Regular cardiac myocyte (primary cell): ENCODE data around the gene TMA7. TPM values are rescaled to one million over a fixed set of nuclear protein-coding genes. Genes with fewer than 3 reads are reported as not detected.

Source experiments
- total RNA-seq: library from RNA; depleted of rRNA; stranded (reverse); fragments of >200 nt; gene quantifications from 2 replicates; pipeline ENCODE4 v1.2.3, GENCODE V29; 2014

Gene TMA7
- 244 and 387 TPM in 2 replicates for total RNA-seq

GRCh38 chr3:48439820-48440589 lies at the start of gene TMA7, which contains the start of gene CCDC51:
Gene TMA7, plus strand, starts transcription at chr3:48440257. Its CDS starts 40 bp downstream, at chr3:48440297.
Gene CCDC51, minus strand, starts transcription at chr3:48440119. Its CDS starts 4,991 bp downstream, at chr3:48435128.

GRCh38 chr3:48429960-48430707 lies 9.9 kb upstream of the TMA7 start, which contains the start of gene PLXNB1:
Gene PLXNB1, minus strand, starts transcription at chr3:48430086. Its CDS starts 5,475 bp downstream, at chr3:48424611.

GRCh38 chr3:48446425-48447193 lies 6.6 kb downstream of the TMA7 start, which contains the start of gene ATRIP:
Gene ATRIP, plus strand, starts transcription at chr3:48446737. Its CDS starts 109 bp downstream, at chr3:48446846.

Other genes with a start within 250 kb of the TMA7 start
- gene CAMP, start 216.8 kb upstream of the TMA7 start, total RNA-seq, result not detected in 2 replicates
- 2.3 and 5.1 TPM in 2 replicates for gene ZNF589, start 199.2 kb upstream of the TMA7 start, total RNA-seq
- gene NME6, start 138.9 kb upstream of the TMA7 start, total RNA-seq, result 17.2 and 27.2 TPM in 2 replicates
- not detected in 2 replicates for gene SPINK8, start 106.6 kb upstream of the TMA7 start, total RNA-seq
- 0.28 TPM in 1 of 2 replicates, not detected in the other for gene FBXW12, start 68.0 kb upstream of the TMA7 start, total RNA-seq
- 5.6 and 25.4 TPM in 2 replicates for gene PLXNB1, start 10.2 kb upstream of the TMA7 start, total RNA-seq
- 20.9 and 25.3 TPM in 2 replicates for gene CCDC51, start 138 bp upstream of the TMA7 start, total RNA-seq
- gene ATRIP, start 6.5 kb downstream of the TMA7 start, total RNA-seq, result 4.8 and 11.9 TPM in 2 replicates
- 87.1 and 100 TPM in 2 replicates for gene SHISA5, start 63.9 kb downstream of the TMA7 start, total RNA-seq
- 20.3 and 50.2 TPM in 2 replicates for gene PFKFB4, start 116.5 kb downstream of the TMA7 start, total RNA-seq
- gene UCN2, start 123.5 kb downstream of the TMA7 start, total RNA-seq, result 0.58 and 0.85 TPM in 2 replicates
- 9.8 and 20.3 TPM in 2 replicates for gene COL7A1, start 155.1 kb downstream of the TMA7 start, total RNA-seq
- gene UQCRC1, start 169.4 kb downstream of the TMA7 start, total RNA-seq, result 254 and 423 TPM in 2 replicates
- 0.56 TPM in 1 of 2 replicates, not detected in the other for gene TMEM89, start 181.5 kb downstream of the TMA7 start, total RNA-seq
- gene SLC26A6, start 195.2 kb downstream of the TMA7 start, total RNA-seq, result 12.8 and 26.2 TPM in 2 replicates
- gene CELSR3, start 222.6 kb downstream of the TMA7 start, total RNA-seq, result 0.38 and 0.85 TPM in 2 replicates
- 12.1 and 18.0 TPM in 2 replicates for gene NCKIPSD, start 245.7 kb downstream of the TMA7 start, total RNA-seq